Erythroblast (primary cell): ENCODE measurements around the gene DACH1.

Source experiments
- GATA1 ChIP-seq: IDR thresholded peaks from 2 replicates; pipeline ENCODE4 v1.6.1; 2011; ENCODE audit warnings: low read depth, mild to moderate bottlenecking, control low read depth, low read length, moderate library complexity
- POLR2A ChIP-seq: IDR thresholded peaks from 2 replicates; pipeline ENCODE4 v1.6.1; 2011; ENCODE audit warnings: mild to moderate bottlenecking, low read length

- TF ChIP-seq POLR2A (no peak), GATA1 (no peak)
Observed at GRCh38 chr13:71828117-71828516, 38.9 kb downstream of the DACH1 start.
